H9 (cell line): ENCODE data around the gene IL16. TPM values are rescaled to one million over a fixed set of nuclear protein-coding genes. Genes with fewer than 3 reads are reported as not detected.

ENCODE experiments used
- DNase-seq: peaks from one replicate; pipeline ENCODE4 v3.0.0-alpha.2; 2017
- H2AFZ ChIP-seq: one replicate; pipeline ENCODE4 v1.6.1; 2013; ENCODE audit warnings: mild to moderate bottlenecking, low read length, control low read depth, moderate library complexity
- H2AK5ac ChIP-seq: 2 replicates; pipeline ENCODE4 v1.6.1; 2013; ENCODE audit warnings: low read length, control low read depth, mixed read lengths; ENCODE audit not compliant: insufficient read length
- H2BK120ac ChIP-seq: one replicate; pipeline ENCODE4 v1.6.1; 2013; ENCODE audit warnings: low read depth, mild to moderate bottlenecking, low read length, control low read depth, inconsistent platforms; ENCODE audit not compliant: poor library complexity, severe bottlenecking
- H2BK12ac ChIP-seq: 2 replicates; pipeline ENCODE4 v1.6.1; 2013; ENCODE audit warnings: low read length, control low read depth, mixed read lengths, low read depth; ENCODE audit not compliant: insufficient read length
- H2BK15ac ChIP-seq: 2 replicates; pipeline ENCODE4 v1.6.1; 2013; ENCODE audit warnings: low read depth, low read length, control low read depth
- H2BK20ac ChIP-seq: one replicate; pipeline ENCODE4 v1.6.1; 2013; ENCODE audit warnings: low read depth, mild to moderate bottlenecking, low read length, control low read depth, inconsistent platforms; ENCODE audit not compliant: poor library complexity, severe bottlenecking
- H2BK5ac ChIP-seq: 2 replicates; pipeline ENCODE4 v1.6.1; 2013; ENCODE audit warnings: low read length, control low read depth, mixed read lengths; ENCODE audit not compliant: insufficient read length
- H3K14ac ChIP-seq: 2 replicates; pipeline ENCODE4 v1.6.1; 2013; ENCODE audit warnings: low read length, control low read depth; ENCODE audit not compliant: insufficient read depth
- H3K18ac ChIP-seq: 2 replicates; pipeline ENCODE4 v1.6.1; 2013; ENCODE audit warnings: low read depth, mild to moderate bottlenecking, mixed read lengths, low read length, control low read depth; ENCODE audit not compliant: insufficient read length
- H3K23ac ChIP-seq: 2 replicates; pipeline ENCODE4 v1.6.1; 2013; ENCODE audit warnings: low read length, control low read depth, mixed read lengths, low read depth; ENCODE audit not compliant: insufficient read length
- H3K23me2 ChIP-seq: 2 replicates; pipeline ENCODE4 v1.6.1; 2013; ENCODE audit warnings: low read depth, mild to moderate bottlenecking, mixed read lengths, low read length, control low read depth; ENCODE audit not compliant: insufficient read length, poor library complexity, severe bottlenecking
- H3K27ac ChIP-seq: 2 replicates; pipeline ENCODE4 v1.5.1; 2013; ENCODE audit warnings: low read length, control low read depth, mixed read lengths, low read depth; ENCODE audit not compliant: insufficient read length
- H3K27me3 ChIP-seq: 2 replicates; pipeline ENCODE4 v1.6.1; 2013; ENCODE audit warnings: low read length, control low read depth, inconsistent platforms; ENCODE audit not compliant: insufficient read depth
- H3K4ac ChIP-seq: 2 replicates; pipeline ENCODE4 v1.6.1; 2013; ENCODE audit warnings: low read depth, mild to moderate bottlenecking, control low read depth, inconsistent platforms, low read length, moderate library complexity
- H3K4me1 ChIP-seq: 2 replicates; pipeline ENCODE4 v1.6.1; 2013; ENCODE audit warnings: low read length, control low read depth, inconsistent platforms; ENCODE audit not compliant: insufficient read depth
- H3K4me2 ChIP-seq: 2 replicates; pipeline ENCODE4 v1.6.1; 2013; ENCODE audit warnings: low read length, control low read depth, mixed read lengths; ENCODE audit not compliant: insufficient read length, insufficient read depth
- H3K56ac ChIP-seq: 2 replicates; pipeline ENCODE4 v1.6.1; 2013; ENCODE audit warnings: low read depth, mild to moderate bottlenecking, mixed read lengths, low read length, control low read depth; ENCODE audit not compliant: insufficient read length
- H3K79me1 ChIP-seq: 2 replicates; pipeline ENCODE4 v1.6.1; 2013; ENCODE audit warnings: low read depth, mild to moderate bottlenecking, moderate library complexity, low read length, control low read depth, inconsistent platforms; ENCODE audit not compliant: insufficient read depth, poor library complexity, severe bottlenecking
- H3K79me2 ChIP-seq: 2 replicates; pipeline ENCODE4 v1.6.1; 2013; ENCODE audit warnings: low read length, control low read depth, inconsistent platforms; ENCODE audit not compliant: insufficient read depth
- H3K9ac ChIP-seq: 2 replicates; pipeline ENCODE4 v1.6.1; 2013; ENCODE audit warnings: low read length, control low read depth, mixed read lengths; ENCODE audit not compliant: insufficient read length; ENCODE audit errors: extremely low read depth
- H3K9me3 ChIP-seq: one replicate; pipeline ENCODE4 v1.6.1; 2013; ENCODE audit warnings: low read depth, low read length, inconsistent platforms; ENCODE audit not compliant: control insufficient read depth
- H3T11ph ChIP-seq: one replicate; pipeline ENCODE4 v1.6.1; 2013; ENCODE audit warnings: mild to moderate bottlenecking, low read length, control low read depth, inconsistent platforms
- H4K20me1 ChIP-seq: one replicate; pipeline ENCODE4 v1.6.1; 2013; ENCODE audit not compliant: control insufficient read depth, insufficient read length, insufficient read depth
- H4K5ac ChIP-seq: 2 replicates; pipeline ENCODE4 v1.6.1; 2013; ENCODE audit warnings: low read depth, mild to moderate bottlenecking, mixed read lengths, low read length, control low read depth; ENCODE audit not compliant: insufficient read length
- H4K8ac ChIP-seq: replicated peaks from 2 replicates; pipeline ENCODE4 v1.6.1; 2013; ENCODE audit warnings: low read length, control low read depth, mixed read lengths, low read depth; ENCODE audit not compliant: insufficient read length
- H4K91ac ChIP-seq: 2 replicates; pipeline ENCODE4 v1.6.1; 2013; ENCODE audit warnings: low read depth, mild to moderate bottlenecking, moderate library complexity, mixed read lengths, low read length, control low read depth; ENCODE audit not compliant: insufficient read length
- H3K27ac Mint-ChIP-seq, 3 experiments: 2 replicates in 2 of 3; 3 replicates in 1 of 3; pipeline ENCODE4 v1.8.0; 2020 to 2021; ENCODE audit warnings: mixed read lengths in 3 of 3, mild to moderate bottlenecking in 1 of 3, moderate library complexity in 1 of 3
- H3K27me3 Mint-ChIP-seq: 2 replicates; pipeline ENCODE4 v1.8.0; 2021; ENCODE audit warnings: low read depth, mild to moderate bottlenecking, moderate library complexity, mixed read lengths
- H3K36me3 Mint-ChIP-seq, 3 experiments: 2 replicates in 2 of 3; 3 replicates in 1 of 3; pipeline ENCODE4 v1.8.0; 2020 to 2021; ENCODE audit warnings: low read depth in 3 of 3, mixed read lengths in 3 of 3; ENCODE audit not compliant: insufficient read depth in 1 of 3
- H3K4me1 Mint-ChIP-seq, 2 experiments: 2 replicates each; pipeline ENCODE4 v1.8.0; 2020; ENCODE audit warnings: mixed read lengths in 2 of 2
- H3K4me3 Mint-ChIP-seq, 2 experiments: 2 replicates in 1 of 2; 3 replicates in 1 of 2; pipeline ENCODE4 v1.8.0; 2020 to 2021; ENCODE audit warnings: mild to moderate bottlenecking in 2 of 2, mixed read lengths in 2 of 2, moderate library complexity in 1 of 2
- H3K9me3 Mint-ChIP-seq, 2 experiments: 2 replicates in 1 of 2; 3 replicates in 1 of 2; pipeline ENCODE4 v1.8.0; 2020; ENCODE audit warnings: mild to moderate bottlenecking in 2 of 2, mixed read lengths in 2 of 2, moderate library complexity in 1 of 2
- CTCF ChIP-seq: fragments of 200-600 bp; sonication (generic); conservative IDR thresholded peaks from 3 replicates; pipeline ENCODE4 v1.8.0; 2021; ENCODE audit warnings: antibody characterized with exemption, mild to moderate bottlenecking
- WGBS: extraction: QIAGEN DNeasy Blood & Tissue Kit; methylation state at CpG from one replicate; pipeline ENCODE4 v1.1.7; 2013; ENCODE audit warnings: missing lambda C conversion rate, low lambda C conversion rate, mixed read lengths; ENCODE audit not compliant: insufficient read length; ENCODE audit errors: extremely low coverage; 5-methylcytosine and 5-hydroxymethylcytosine counted together
- total RNA-seq: library from RNA; stranded (reverse); gene quantifications from 2 replicates; pipeline ENCODE4 v1.2.1, GENCODE V29; 2021

Gene IL16
- total RNA-seq, 1 experiment from 2014 or later: 0.28 TPM

- Histone ChIP-seq H3K27me3 (no peaks in the 10 kb centered on the region), H3T11ph (no peak overlapping the region), H3K4me2 (no peak overlapping the region), H3K56ac (no peak overlapping the region), H4K91ac (no peak overlapping the region), H2BK12ac (no peak overlapping the region), H2AFZ (no peak overlapping the region), H3K14ac (no peak overlapping the region), H2BK5ac (no peak overlapping the region), H3K79me1 (no peaks in the 10 kb centered on the region), H3K4ac (no peak overlapping the region), H2BK20ac (no peak overlapping the region), H3K18ac (no peak overlapping the region), H3K27ac (no peak overlapping the region), H4K20me1 (no peaks in the 10 kb centered on the region), H4K5ac (no peak overlapping the region), H2BK120ac (no peak overlapping the region), H2BK15ac (no peak overlapping the region), H3K9ac (no peak overlapping the region), H3K4me1 (no peaks in the 10 kb centered on the region), H3K79me2 (no peaks in the 10 kb centered on the region), H2AK5ac (no peak overlapping the region), H3K23ac (no peak overlapping the region), H3K9me3 (no peaks in the 10 kb centered on the region), H3K23me2 (no peaks in the 10 kb centered on the region), H4K8ac (no peak overlapping the region)
- no peak for DNase-seq
- peak overlapping the region in 1 of 3 experiments; percentile 31; a peak in 3 of 7 replicates for H3K27ac Mint-ChIP-seq
- WGBS: no CpG with 5 or more reads among the region's 10 CpGs
- H3K4me3 Mint-ChIP-seq: no peak overlapping the region
- H3K27me3 Mint-ChIP-seq: no peaks in the 10 kb centered on the region; the same call in 1 of the 2 replicates
- TF ChIP-seq CTCF: no peak
- no peaks in the 10 kb centered on the region for H3K9me3 Mint-ChIP-seq
- H3K4me1 Mint-ChIP-seq: no peaks in the 10 kb centered on the region
- H3K36me3 Mint-ChIP-seq: peaks cover 13 to 27% (median 20%) of the 10 kb centered on the region in 3 experiments
Observed at GRCh38 chr15:81311752-81312464, 115.2 kb downstream of the IL16 start.
